Measurements from ENCODE around the gene HAPSTR1. TPM values are rescaled to one million over a fixed set of nuclear protein-coding genes. Genes with fewer than 3 reads are reported as not detected.

Gene HAPSTR1
- total RNA-seq, 1 donor from 2014 or later: 75.1 TPM

DNA sequence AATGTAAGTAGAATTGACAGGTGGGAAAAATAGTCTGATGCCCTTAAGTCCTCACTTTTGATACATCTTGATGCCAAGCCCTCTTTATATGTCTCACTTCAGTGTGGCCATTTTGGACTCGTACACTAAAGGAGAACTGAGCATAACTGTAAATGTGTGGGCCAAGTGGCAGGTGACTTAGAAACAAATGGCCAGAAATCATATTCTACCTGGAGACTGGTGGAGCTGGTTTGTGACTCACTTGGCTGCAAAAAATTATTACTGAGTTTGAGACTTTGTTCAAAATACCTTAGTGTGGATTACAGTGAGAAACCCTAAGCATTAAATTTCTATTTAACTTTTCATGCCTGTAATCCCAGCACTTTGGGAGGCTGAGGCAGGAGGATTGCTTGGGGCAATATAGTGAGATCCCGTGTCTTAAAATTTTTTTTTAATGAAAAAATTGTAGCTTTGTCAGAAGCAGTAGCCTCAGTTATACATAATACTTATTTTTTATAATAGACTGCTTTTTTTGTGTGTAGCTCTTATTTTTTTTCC is 5.0 kb downstream of the HAPSTR1 start:
- DNase-seq (ENCODE audit: low spot score): no peak

DNA sequence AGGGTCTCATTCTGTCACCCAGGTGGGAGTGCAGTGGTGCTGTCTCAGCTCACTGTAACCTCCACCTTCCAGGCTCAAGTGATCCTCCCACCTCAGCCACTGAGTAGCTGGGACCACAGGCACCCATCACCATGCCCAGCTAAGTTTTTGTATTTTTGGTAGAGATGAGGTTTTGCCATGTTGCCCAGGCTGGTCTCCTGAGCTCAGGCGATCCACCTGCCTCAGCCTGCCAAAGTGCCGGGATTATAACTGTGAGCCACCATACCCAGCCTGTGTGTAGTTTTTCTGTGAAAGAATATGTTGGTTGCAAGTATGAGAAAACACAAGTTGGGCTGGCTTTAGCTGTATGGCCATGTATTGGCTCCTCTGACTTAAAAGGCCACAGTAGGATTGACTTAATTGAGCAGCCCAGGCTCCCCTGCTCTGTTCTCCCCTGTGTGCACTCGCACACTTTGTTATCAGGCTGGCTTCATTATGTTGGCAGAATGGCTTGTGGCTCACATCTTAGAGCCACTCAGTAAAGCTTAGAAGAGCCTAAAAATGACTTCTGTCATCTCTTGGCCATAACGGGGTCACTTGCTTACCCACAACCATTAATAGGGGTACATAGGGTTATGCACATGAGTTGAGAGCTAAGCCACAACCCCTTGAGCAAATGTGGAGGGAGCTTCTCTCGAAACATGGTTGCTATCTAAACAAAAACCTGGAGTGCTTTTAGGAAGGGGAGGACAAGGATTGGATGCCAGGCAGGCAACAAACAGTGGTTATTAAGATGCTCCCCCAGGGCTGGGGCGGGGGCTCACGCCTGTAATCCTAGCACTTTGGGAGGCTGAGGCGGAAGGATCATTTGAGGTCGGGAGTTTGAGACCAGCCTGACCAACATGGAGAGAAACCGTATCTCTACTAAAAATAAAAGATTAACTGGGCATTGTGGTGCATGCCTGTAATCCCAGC is 6.1 kb downstream of the HAPSTR1 start:
- DNase-seq (ENCODE audit: low spot score): no peak

DNA sequence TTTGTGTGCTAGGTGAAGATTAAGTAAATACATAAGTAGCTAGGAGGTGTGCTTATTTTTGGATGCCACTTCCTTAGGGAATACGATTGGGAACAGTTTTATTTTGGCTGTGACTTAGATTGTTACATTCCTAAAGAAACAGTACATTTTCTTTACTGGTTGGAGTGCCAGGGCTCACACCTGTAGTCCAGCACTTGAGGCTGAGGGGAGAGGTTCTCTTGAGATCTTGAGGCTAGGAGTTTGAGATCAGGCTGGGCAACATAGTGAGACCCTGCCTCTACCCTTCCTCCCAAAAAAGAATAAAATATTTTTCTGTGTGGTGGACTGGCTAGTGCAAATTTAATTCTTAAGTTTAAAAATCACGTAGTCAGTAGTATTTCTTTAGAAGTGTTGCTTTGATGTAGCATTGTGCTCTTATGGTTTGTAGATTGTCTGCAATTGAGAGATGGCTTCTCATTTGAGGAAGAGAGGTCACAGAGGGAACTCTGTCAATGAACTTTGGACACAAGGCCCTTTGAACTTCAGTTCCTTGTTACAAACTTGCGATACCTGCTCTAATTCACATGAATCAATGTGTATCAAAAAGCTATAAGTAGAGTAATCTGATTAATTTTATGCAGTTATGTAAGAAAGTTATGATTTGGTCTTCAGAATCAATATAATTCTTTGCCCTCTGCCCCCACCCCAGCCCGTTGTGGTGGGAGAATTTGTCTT is 7.1 kb downstream of the HAPSTR1 start:
- no peak for DNase-seq (ENCODE audit: low spot score)

DNA sequence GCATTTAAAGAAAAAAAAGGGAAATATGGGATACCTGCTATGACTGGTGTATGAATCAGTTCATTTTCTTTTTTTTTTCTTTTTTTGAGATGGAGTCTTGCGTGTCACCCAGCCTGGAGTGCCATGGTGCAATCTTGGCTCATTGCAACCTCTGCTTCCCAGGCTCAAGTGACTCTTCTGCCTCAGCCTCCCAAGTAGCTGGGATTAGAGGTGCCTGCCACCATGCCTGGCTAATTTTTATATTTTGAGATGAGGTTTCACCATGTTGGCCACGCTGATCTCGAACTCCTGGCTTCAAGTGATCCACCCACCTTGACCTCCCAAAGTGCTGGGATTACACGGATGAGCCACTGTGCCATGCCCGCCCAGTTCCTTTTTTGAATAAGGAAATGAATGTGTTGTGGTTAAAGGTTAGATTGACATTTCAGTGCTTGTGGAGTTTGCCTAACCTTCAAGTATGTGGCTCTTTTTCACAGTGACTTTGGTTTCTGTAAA is 7.7 kb downstream of the HAPSTR1 start:
- no peak for DNase-seq (ENCODE audit: low spot score)

DNA sequence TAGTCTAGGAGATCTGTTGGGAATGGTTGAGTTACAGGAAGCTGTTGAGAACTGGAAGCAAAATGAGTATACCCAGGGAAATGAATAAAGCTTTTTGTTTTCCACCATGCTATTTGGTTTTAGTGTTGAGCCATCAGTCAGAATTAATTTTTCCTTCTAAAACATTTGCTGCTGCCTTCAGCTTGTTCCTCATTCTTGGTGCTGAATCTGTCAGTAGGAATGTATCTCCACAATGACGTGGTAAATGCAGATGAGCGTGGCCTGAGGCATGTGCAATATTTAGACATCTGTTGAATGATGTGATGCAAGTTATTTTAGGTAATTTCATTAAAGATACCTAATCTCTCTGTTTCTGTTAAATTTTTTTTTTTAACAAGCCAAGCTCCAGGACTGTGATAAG is 10.9 kb downstream of the HAPSTR1 start:
- peak; percentile 31 for DNase-seq (ENCODE audit: low spot score)

DNA sequence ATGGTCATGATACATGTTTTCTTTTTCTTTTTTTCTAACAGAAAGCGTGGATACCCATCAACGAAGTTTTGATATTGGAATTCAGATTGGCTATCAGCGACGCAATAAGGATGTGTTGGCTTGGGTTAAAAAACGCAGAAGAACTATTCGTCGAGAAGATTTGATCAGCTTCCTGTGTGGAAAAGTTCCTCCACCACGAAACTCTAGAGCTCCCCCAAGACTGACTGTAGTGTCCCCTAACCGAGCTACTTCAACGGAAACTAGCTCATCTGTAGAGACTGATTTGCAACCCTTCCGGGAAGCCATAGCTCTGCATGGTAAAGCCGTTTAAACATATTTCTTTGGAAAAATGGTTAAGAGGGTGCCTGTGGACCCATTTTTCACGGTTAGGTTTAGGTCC is 11.5 kb downstream of the HAPSTR1 start:
- DNase-seq (ENCODE audit: low spot score): no peak

DNA sequence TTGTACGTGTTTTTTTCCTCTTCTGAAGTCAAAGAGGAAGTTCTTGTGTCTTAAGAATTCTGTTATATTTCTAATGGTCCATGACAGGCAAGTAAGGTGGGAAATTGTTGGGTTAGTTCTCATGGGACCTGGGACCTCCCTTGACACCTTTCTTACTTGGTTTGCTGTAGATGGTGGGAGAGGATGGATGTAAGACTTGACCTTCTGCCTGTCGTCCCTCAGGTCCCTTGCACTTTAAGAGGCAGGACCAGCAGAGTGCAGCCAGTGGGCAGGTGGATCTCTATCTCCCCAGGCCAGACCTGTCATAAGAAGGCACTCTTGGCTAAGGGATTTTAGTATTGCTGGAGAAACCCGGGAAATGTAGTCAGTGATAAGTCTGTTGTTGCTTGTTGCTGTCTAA is 12.1 kb downstream of the HAPSTR1 start:
- DNase-seq (ENCODE audit: low spot score): no peak

DNA sequence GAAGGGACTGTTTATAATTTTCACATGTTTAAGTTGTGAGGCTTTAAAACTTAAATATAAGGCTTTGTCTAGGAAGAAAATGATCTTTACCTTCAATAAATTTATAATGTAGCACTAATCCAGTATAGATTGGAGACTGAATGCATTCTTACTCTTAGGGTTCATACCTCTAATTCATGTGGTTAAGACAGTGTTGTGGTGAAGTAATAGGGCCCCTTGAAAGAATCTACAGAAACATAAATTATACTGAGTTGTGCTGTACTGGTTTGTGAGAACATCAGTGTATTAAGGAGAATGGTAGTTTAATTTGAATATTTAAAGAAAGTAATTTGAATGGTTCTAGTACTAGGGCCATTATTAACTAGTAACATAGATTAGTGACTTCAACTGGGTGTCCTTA is 13.7 kb downstream of the HAPSTR1 start:
- no peak for DNase-seq (ENCODE audit: low spot score)

DNA sequence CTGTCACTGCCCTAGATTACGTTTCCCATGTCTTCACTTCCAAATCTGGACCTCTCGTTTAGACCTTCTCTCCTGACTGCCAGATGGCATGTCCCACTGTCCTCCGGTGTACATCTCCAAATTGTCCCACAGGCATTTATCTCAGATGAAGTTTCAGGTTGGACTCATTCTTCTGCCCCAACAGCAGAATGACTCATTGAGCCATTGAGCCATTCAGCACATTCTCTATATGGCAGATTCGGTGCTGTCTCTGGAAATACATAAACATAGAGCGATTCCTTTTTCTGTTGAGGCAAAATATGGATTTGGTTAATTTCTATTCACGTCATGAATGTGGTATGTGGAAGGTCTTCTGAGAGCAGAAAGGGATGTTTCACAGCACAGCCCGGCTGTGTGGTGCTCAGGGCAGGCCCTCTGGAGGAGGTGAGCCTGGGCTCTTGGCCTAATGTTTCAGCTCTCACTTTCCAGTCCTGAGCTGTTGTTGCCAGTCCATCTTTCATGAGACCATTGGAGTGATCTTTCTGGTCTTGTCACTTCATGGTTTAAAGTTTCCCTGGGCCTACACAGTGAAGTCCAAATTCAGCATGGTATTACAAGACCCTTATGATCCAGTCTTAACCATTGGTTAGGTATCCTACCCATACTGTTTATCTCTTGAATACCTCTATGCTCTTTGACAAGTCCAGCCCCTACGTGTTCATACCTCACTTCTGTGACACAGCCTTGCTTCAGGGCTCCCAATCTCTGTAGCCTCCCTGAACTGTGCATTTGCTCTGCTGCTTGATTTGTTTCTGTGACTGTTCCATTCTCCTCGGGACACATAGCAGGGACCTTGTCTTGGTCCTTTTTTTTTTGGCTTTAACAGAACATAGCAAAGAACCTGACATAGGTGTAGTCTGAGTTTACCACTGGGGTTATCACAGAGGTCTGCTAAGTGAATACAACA is 15.9 kb downstream of the HAPSTR1 start:
- no peak for DNase-seq (ENCODE audit: low spot score)

DNA sequence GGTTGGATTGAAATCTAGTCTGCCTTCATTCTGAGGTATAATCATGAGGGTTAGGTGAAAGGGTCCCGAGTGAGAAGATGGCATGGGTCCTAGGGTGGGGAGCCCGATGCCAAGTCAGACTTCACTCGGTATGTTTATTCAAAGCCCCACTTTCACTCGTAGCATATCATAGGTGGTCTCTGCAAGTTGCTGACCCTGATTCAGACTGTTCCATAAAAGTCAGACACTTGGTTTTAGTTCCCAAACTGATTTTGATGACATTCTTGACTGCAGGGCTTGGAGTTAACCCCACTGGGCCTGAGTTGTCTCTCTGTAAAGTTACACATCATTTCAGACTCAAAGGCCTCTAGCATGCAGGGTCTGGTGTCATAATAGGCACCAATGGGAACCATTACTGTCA is 17.8 kb downstream of the HAPSTR1 start:
- no peak for DNase-seq (ENCODE audit: low spot score)

DNA sequence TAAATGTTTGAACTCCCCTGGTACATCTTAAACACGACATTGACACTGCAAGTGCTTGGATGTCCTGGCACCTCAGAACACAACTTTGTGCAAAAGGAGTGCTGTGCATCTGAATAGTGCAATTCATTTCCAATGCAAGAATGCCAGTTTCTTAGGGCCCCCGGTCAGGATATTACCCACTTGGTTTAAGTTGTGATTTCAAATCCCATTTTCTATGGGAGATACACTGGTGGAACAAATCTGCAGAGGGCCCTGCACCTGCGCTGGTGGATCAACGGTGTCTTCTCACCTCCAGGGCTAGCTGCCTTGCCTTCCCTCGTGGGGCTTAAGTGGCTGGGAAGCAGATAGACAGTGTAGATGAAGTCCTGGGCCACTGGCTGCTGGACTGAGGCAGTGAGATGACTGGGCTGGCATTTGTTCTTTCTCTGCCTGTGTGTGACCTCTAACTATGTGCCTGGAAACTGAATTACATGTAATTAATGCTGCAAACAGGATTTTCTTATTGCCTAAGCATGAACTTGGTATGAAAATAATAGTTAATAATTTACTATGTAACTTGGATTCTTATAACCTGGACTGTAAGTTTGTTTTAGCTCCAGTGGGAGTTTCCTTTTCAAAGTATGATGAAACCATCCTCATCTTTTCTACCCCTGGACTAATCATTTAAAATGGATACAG is 20.9 kb downstream of the HAPSTR1 start:
- DNase-seq (ENCODE audit: low spot score): no peak

DNA sequence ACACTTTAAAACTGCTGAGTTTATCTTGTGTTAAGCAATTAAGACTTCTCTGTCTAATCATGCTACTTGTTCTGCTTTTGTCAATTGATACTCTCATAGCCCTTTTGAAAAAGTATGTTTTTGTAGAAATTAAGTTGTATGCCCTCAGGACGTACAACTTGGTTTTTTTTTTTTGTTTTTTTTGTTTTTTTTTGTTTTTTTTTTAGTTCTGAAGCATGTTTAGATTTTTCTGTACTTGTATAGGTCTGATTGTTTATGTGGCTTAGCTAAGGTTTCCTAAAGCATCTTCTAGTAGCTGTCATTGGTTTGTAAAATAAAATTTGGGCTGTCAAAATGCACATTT is 21.4 kb downstream of the HAPSTR1 start:
- DNase-seq (ENCODE audit: low spot score): no peak

DNA sequence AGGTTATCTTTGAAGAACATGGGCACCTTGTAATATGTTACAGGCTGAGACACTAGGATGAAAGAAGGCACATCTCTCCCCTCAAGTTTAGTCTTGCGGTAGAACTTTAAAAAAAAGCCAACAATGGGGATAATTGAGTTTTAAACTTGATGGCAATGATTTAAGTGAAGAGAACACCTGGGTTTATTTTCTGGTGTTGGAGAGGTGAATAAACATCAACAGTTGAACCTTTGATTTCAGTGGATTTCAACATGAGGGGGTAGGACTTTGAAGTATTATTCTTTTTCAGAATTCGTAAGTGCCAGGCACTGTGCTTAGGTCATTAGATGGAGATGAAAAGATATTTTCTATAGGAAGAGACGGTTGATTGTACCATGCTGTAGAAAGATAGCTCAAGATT is 22.3 kb downstream of the HAPSTR1 start:
- no peak for DNase-seq (ENCODE audit: low spot score)

DNA sequence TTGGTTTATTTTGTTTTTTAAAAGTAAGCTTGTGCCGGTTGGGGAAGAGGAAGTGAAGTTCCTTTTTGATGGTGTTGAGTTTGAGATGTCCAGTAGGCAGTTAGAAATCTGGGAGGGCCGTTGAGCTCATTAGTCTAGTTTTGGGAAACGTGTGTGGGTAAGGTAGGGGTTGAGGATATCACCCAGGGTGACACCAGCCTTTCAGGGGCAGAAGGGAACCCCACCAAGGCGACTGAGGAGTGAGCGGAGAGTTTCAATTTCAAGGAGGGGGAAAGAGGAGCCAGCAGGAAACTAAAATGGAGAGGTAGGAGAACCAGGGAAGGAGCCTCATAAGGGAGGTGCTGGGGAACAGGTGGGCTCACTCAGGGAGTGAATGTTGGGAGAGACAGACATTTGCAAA is 22.7 kb downstream of the HAPSTR1 start:
- DNase-seq (ENCODE audit: low spot score): no peak

DNA sequence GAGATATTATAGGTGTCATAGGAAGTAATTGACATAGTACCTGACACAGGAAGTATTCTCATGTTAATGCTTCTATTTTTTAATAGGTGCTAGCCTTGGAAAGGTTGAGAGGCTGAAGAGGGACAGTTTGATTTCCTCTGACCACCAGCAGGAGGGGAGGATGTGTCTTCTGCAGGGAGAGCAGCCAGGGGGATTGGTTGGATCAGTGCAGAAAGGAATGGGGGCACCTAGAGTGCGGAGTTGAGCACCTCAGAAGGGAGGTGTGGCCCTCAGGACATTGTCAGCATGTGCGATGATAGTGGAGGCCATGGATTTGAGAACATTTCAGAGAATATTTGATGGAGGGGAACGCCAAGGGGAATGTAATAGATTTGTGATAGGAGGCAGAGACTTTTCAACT is 23.4 kb downstream of the HAPSTR1 start:
- DNase-seq (ENCODE audit: low spot score): no peak

DNA sequence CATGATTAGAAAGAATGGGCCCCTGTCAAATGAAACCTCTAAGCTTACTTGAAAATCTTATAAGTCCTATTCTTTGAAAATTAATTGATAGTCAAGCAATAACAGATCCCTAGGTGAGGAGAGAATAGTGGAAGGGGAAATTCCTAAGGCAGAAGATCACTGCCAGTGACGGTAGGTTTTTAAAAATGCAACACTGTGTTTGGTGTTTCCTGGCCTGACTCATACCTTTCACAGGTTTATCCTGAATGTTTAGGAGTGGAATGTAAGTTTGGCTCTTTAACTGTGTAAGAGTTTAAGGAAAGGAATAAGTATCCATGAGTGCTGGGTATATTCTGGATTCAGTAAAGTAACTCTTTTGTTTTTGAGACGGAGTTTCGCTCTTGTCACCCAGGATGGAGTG is 23.8 kb downstream of the HAPSTR1 start:
- no peak for DNase-seq (ENCODE audit: low spot score)

DNA sequence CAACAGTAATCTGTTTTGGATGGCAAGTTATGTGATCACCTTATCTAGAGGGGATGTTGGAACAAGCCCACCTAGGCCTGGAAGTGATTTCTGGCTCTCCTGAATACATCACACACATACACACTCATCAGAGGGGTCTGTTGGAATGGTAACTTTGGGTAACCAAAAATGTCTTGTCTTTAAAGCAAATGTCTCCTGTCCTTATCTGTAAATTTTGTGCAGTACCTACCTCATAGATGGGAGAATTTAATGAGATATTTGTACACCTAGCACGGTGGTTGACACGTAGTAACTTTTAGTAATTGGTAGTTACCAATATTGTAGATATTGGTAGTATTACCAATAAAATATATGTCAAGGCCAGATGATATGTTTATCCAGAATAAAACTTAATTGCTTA is 24.7 kb downstream of the HAPSTR1 start:
- DNase-seq (ENCODE audit: low spot score): no peak

DNA sequence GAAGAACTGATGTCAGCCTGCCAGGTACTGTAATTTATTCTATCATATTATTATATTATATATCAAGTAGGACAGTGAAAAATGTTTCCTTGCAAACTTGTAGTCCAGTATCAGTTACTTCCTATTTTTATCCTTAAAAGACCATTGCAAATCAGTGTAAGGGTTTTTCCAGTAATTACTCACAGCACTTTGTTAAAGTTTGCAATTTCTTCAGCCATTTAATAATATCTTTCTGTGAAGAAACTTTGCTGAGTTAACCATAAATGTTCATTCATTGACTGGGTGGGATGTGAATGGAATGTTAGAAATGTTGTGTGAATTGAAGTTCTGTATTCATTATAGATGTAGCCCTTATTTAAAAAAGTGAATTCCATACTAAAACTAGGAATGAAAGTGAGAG is 26.7 kb downstream of the HAPSTR1 start:
- no peak for DNase-seq (ENCODE audit: low spot score)

DNA sequence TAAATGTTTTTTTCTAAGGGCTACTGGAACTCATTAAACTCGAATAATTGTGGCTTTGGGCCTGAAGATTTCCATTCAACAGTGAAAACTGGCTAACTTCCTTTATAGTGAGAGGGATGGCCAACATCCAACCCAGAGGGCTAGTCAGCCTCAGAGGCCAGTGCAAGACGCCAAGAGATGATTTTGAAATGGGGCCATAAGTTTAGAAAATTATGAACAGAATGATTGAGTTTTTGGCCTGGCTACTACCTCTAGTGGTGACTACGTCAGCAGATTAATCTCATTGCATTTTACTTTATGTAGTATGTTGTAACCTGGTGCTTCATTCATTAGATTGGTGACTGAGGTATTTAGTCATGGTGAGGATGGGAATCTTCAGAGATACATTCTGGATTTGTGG is 28.4 kb downstream of the HAPSTR1 start:
- no peak for DNase-seq (ENCODE audit: low spot score)

DNA sequence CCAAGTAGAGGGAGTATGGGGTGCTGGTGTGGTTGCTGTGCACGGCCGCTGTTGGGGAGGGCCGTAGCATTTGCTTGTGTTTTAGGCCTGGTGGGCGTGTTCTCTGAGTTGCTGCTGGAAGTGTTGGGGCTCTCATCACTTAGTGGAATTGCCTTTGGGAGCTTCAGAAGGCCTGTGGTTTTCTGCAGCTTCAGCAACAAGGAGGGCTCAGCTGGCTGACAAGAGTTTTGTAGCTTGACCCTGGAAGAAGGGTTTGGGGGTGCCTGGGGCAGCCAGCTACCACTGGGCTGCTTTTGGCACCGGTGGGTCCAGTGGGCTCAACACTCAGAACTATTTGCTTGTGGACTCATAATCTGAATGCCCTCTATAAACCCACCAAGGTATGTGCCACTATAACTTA is 30.9 kb downstream of the HAPSTR1 start:
- DNase-seq (ENCODE audit: low spot score): no peak

DNA sequence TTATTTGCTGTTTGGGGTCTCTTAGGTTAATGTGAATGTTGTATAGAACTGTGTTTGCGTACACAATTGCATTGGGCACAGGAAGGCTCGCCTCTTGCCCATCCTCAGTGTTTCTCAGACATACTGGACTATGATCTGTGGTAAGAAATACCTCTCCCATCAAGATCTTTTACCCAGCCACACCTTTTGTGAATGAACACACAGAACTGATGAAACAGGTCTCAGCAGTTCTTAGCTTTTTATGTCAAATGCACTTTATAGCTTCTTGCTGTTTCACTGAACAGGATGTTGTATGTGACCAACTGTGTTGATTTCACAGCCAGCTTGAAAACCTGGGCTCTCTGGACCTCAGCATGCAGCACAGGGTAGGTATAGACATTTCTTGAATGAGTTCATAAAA is 31.5 kb downstream of the HAPSTR1 start:
- DNase-seq (ENCODE audit: low spot score): no peak

All from umbilical cord (tissue), 2 donors.